NCI-H345 (cell line): ENCODE measurements around the gene LCE3A.
"Not testable (repeated sequence)": the region's sequence is repeated elsewhere in the genome, so short reads cannot be mapped to it uniquely, and the experiment has no call there.

Experiments
- DNase-seq: peaks from one replicate; lab custom pipeline; 2025; lab: John Stamatoyannopoulos, UW

Gene LCE3A

GRCh38 chr1:152622803-152623202 lies at the start of gene LCE3A:
LCE3A (minus strand) TSS chr1:152623103; CDS start chr1:152623103, 0 bp downstream.
- DNase-seq = no peak

DNA sequence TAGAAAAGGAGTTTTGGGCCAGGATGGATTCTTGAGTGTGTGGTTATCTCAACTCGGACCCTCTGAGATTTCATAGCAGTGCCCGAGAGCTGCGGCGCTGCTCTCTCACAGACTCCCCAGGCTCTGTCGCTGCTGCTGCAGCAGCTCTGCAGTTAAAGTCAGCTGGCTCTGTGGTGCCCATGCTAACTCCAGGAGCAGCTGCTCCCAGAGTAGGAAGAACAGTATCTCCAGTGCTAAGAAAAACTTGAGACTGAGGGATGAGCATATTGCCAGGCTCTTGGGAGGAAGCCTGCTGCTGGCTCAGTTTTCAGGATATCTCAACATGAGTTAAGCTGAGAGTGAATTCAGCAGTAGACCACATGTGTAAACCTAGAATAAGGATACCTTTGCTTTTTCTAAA lies 44.7 kb upstream of the LCE3A start:
- DNase-seq = no peak

- DNase-seq = not testable (repeated sequence)
Observed at GRCh38 chr1:152666171-152666570, 43.3 kb upstream of the LCE3A start.

GRCh38 chr1:152663098-152663497 lies 40.2 kb upstream of the LCE3A start, which contains the start of gene LCE2D:
LCE2D (plus strand) TSS chr1:152663380; CDS start chr1:152664106, 726 bp downstream.
- DNase-seq = no peak

DNA sequence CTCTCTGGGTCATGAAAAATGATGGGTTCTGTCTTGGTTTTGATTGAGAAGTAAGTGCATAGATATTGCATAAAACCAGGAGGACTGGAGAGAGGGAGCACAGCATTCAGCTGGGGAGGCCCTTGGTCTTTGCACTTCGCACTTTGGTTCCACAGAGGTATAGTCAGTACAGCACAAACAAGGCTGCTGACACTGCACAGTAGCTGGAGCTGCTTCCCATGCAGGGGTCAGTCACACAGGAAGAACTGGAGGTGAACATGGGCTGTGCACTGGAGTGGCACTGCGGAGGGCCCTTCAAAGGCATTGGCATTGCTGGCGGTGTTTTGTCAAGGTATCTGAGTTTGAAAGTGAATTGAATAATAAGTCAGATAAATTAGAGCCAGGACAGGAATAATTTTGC lies 35.7 kb upstream of the LCE3A start:
- DNase-seq = no peak

- no peak for DNase-seq
Observed at GRCh38 chr1:152657677-152658076, 34.8 kb upstream of the LCE3A start.

GRCh38 chr1:152656459-152656858 lies 33.6 kb upstream of the LCE3A start:
- DNase-seq = no peak

DNA sequence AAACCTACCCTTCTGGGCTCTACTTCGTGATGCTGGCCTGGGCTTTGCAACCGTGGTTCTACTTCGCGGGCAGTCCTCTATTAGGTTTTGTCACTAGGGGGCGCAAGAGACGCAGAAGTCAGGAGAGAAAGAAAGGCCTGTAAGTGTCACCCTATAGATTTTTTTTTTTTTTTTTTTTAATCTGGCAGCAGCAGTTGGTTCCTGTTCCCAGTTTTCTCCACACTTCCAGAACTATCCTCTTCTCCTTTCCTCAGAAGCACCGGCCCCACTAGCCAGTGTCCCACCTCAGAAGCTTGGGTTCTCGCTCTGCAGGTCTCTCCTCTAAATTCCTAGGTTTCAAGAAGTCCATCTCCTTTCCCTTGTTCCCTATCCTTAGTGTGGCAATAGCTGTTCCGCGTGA lies 31.2 kb upstream of the LCE3A start:
- DNase-seq = peak; percentile 70

- no peak for DNase-seq
Observed at GRCh38 chr1:152646656-152647055, 23.8 kb upstream of the LCE3A start.

GRCh38 chr1:152645146-152645545 lies 22.2 kb upstream of the LCE3A start:
- no peak for DNase-seq

- no peak for DNase-seq
Observed at GRCh38 chr1:152643945-152644344, 21.0 kb upstream of the LCE3A start.

GRCh38 chr1:152640351-152640750 lies 17.4 kb upstream of the LCE3A start:
- no peak for DNase-seq

DNA sequence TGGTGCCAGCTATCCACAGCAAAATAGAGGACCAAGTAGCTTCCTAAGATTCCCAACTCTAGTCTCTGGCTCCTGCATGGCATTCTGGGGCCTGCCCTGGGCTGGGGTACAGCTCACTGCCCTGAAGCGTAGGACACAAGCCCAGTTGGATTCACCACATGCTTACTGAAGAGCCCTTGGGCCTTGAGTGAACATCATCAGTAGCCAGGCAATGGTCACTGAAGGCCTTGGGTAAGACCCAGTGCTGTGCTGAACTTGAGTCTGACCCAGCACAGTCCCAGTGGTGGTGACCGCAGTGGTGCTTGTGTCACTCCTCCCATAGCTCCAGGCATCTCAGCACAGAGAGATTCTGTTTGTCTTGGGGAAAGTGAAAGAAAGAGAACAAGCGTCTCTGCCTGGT lies 7.7 kb upstream of the LCE3A start:
- no peak for DNase-seq

- DNase-seq = no peak
Observed at GRCh38 chr1:152626744-152627143, 3.8 kb upstream of the LCE3A start.

DNA sequence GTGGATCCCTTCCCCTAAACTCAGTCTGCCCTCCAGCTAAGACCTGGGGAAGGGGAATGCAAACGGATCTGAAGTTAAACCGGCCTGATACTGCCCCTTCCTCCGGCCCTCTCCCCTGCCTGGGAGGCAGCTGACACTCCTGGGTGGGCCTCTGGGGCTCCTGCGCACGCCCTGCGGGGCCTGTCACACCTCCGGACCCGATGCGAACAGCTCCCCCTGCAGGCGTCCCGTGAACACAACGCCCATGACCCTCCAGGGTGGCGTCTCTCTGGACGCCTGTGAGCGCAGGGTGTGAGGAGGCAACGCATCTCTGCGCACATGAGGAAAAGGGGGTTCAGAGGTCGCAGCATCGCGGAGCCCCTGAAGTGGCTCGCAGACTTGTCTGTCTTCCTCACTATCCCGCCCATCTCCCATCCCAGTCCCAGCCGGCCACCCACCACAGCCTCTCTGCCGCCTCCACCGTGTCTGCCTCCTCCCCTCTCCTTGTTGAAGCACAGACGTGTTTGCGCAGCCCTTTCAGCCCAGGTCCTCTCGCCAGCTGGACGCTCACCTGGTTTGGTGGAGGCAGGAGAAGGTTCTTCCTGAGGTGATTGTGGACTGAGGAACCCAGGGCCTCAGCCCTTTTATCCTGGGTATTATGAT lies 421 bp upstream of the LCE3A start:
- no peak for DNase-seq

- DNase-seq = no peak
Observed at GRCh38 chr1:152621993-152622392, 910 bp downstream of the LCE3A start.

- no peak for DNase-seq
Observed at GRCh38 chr1:152613511-152613910, 9.4 kb downstream of the LCE3A start, which contains the start of gene LCE3B. LCE3B (plus strand) TSS chr1:152613811; CDS start chr1:152613811, 0 bp downstream.

DNA sequence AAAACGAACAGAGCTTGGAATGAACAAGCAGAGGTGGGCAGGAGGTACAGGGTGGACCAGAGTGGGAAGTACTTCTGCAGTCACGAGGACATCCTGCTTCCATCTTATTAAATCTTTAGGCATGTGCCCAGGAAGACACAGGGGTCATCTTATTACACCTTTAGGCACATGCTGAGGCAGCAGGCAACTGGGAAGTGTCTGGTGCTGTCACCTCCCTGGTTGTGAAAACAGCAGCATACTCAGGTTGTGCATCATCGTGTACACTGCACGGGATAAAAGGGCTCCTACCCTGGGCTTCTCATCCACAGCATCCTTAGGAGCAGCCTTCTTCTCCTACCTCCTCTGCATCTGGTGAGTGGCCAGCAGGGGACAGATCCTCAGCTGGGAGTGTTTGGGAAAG lies 23.0 kb downstream of the LCE3A start, which contains the start of gene LCE3C:
TSS of gene LCE3C (plus strand) at position 301 of the 400 bp plus-strand sequence. CDS start 498 bp downstream, outside the sequence.
- no peak for DNase-seq

- no peak for DNase-seq
Observed at GRCh38 chr1:152596986-152597385, 25.9 kb downstream of the LCE3A start.

- no peak for DNase-seq
Observed at GRCh38 chr1:152585586-152585985, 37.3 kb downstream of the LCE3A start.

- no peak for DNase-seq
Observed at GRCh38 chr1:152582647-152583046, 40.3 kb downstream of the LCE3A start.

DNA sequence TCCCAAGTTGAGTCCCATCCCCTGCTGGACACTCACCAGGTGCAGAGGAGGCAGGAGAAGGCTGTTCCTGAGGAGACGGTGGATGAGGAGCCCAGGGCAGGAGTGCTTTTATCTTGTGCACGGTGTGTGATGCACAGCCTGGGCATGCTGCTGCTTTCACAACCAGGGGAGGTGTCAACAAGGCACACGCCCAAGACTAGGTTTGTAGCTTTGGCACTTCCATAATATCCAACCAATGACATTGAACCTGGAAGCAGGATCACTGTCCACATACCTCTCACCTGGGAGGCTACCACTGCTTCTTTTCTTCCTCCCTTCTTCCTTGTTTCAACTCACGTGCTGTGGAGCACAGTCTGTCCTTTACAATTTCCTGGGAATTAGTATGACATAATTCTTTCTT lies 42.5 kb downstream of the LCE3A start, which contains the start of gene LCE3D:
TSS of gene LCE3D (minus strand) at position 84 of the 400 bp plus-strand sequence. CDS start 580 bp downstream, outside the sequence.
- no peak for DNase-seq

- DNase-seq = not testable (repeated sequence)
Observed at GRCh38 chr1:152579526-152579925, 43.4 kb downstream of the LCE3A start.

DNA sequence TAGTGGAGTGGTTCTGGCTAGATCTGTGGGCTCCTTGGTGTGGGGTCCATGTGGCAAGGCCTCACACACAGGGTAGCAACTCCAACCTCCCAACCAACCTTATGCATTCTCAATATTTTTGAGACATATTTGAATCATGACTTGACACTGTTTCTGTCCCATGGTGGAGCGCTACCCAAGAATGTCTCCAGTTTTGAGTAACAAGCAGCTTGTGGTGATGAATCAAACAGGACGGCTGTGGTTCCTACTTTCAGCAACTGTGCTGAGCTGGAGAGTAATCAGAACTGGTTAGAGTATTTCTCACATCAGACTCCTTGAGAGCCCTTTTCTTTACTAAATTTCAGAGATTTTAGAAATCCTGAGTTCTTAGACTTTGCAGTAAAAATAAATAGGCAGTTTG lies 45.7 kb downstream of the LCE3A start:
- no peak for DNase-seq
